Activated CD8-positive, alpha-beta T cell treated with anti-CD3 and anti-CD28 coated beads for 36 hours (primary cell): ENCODE results near the gene KISS1. TPM values are rescaled to one million over a fixed set of nuclear protein-coding genes. Genes with fewer than 3 reads are reported as not detected.

Experiments used
- ATAC-seq: fragments of 200-7000 bp; cut with Tn5 transposase; one replicate; pipeline ENCODE4 v1.10.0; 2021; ENCODE audit warnings: mild to moderate bottlenecking, moderate library complexity
- CTCF ChIA-PET: fragments of 350-600 bp; sonication (Branson Sonifier 250); formaldehyde crosslinking; loops from one replicate; lab custom pipeline; 2021; ENCODE audit warnings: antibody characterized with exemption; lab: Charles Lee
- POLR2A ChIA-PET: fragments of 350-600 bp; sonication (Branson Sonifier 250); formaldehyde crosslinking; loops from one replicate; lab custom pipeline; 2021; ENCODE audit warnings: antibody characterized with exemption; lab: Charles Lee
- DNase-seq: peaks from one replicate; pipeline ENCODE4 v3.0.0-alpha.2; 2020
- H3K27ac Mint-ChIP-seq: one replicate; pipeline ENCODE4 v1.8.0; 2021; ENCODE audit warnings: mild to moderate bottlenecking, mixed read lengths
- H3K27me3 Mint-ChIP-seq: one replicate; pipeline ENCODE4 v1.8.0; 2021; ENCODE audit warnings: mixed read lengths
- H3K36me3 Mint-ChIP-seq: one replicate; pipeline ENCODE4 v1.8.0; 2021; ENCODE audit warnings: low read depth, mixed read lengths
- H3K4me1 Mint-ChIP-seq: one replicate; pipeline ENCODE4 v1.8.0; 2021; ENCODE audit warnings: low read depth, mixed read lengths
- H3K4me3 Mint-ChIP-seq: one replicate; pipeline ENCODE4 v1.8.0; 2021; ENCODE audit warnings: mild to moderate bottlenecking, moderate library complexity, mixed read lengths
- H3K9me3 Mint-ChIP-seq: one replicate; pipeline ENCODE4 v1.8.0; 2021; ENCODE audit warnings: mixed read lengths
- intact Hi-C: fragments of 100-400 bp; cut with micrococcal nuclease; formaldehyde crosslinking; loops from one replicate; pipeline ENCODE4 v1.10.0; 2022
- total RNA-seq, 2 experiments: library from RNA; stranded (reverse); gene quantifications; one replicate each; pipeline ENCODE4 v1.2.3, GENCODE V29; 2021
- TF ChIP-seq, protein P1 (sequence below): fragments of 200-600 bp; IDR thresholded peaks from one replicate; pipeline ENCODE4 v1.8.0; 2022; ENCODE audit warnings: antibody characterized with exemption, mild to moderate bottlenecking

Gene KISS1
- total RNA-seq, 2 experiments from 2014 or later = not detected

DNA sequence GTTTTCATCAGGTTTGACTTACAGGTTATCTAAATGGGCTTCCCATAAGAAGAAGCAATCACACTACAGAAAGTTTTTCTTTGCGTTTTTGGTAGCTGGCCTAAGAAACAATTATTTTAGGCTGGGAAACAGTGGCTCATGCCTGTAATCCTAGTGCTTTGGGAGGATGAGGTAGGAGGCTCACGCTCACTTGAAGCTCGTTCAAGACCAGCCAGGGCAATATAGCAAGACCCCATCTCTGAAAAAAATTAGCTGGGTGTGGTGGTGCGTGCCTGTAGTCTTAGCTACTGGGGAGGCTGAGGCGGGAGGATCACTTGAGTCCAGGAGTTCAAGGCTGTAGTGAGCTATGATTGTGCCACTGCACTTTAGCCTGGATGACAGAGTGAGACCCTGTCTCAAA, 28.6 kb downstream of the KISS1 start:
- Mint-ChIP-seq H3K4me3 (no peak overlapping the region), H3K9me3 (peaks cover 35% of the 10 kb centered on the region), H3K4me1 (no peaks in the 10 kb centered on the region), H3K36me3 (peaks cover 3% of the 10 kb centered on the region), H3K27ac (no peak overlapping the region), H3K27me3 (peaks cover 3% of the 10 kb centered on the region)
- ATAC-seq (no peak), DNase-seq (no peak)
- intact Hi-C loops = no loop called here
- TF ChIP-seq, protein P1, sequence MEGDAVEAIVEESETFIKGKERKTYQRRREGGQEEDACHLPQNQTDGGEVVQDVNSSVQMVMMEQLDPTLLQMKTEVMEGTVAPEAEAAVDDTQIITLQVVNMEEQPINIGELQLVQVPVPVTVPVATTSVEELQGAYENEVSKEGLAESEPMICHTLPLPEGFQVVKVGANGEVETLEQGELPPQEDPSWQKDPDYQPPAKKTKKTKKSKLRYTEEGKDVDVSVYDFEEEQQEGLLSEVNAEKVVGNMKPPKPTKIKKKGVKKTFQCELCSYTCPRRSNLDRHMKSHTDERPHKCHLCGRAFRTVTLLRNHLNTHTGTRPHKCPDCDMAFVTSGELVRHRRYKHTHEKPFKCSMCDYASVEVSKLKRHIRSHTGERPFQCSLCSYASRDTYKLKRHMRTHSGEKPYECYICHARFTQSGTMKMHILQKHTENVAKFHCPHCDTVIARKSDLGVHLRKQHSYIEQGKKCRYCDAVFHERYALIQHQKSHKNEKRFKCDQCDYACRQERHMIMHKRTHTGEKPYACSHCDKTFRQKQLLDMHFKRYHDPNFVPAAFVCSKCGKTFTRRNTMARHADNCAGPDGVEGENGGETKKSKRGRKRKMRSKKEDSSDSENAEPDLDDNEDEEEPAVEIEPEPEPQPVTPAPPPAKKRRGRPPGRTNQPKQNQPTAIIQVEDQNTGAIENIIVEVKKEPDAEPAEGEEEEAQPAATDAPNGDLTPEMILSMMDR = no peak
- CTCF ChIA-PET = interaction anchor here (0.7 to 9.3 kb wide), 8 partner anchors 11 to 230 kb away, joined by 3 to 92 read pairs (median 5); partner anchors contain the start of gene PLEKHA6
- POLR2A ChIA-PET = no interaction called here

DNA sequence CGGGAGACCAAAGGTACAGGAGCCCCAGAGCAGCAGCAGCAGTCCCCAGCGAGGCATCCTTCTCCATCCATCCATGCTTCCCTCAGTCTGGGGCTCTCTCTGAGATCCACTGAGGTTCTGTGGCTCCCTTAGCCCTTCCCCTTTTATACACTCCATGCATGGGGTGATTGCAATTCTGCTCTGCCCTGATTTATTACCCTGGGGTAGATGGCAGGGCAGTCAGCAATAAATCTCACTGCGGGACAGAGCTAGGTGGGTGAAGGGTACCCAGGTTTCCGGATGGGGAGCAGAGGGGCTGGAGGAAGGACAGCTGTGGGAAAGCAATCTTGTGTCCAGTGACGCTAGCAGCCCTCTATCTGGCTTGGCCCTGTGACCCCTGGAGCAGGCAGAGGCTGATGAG, 30.1 kb downstream of the KISS1 start, which contains the start of gene REN:
Gene REN, minus strand, starts transcription at position 119 of the 400 bp plus-strand sequence. Its CDS starts 44 bp downstream, at position 75.
- ChIA-PET POLR2A (no interaction called here), CTCF (interaction anchor here (1.6 to 9.3 kb wide), 5 partner anchors 12 to 232 kb away, joined by 5 to 92 read pairs (median 33); partner anchors contain the start of gene PLEKHA6)
- Mint-ChIP-seq H3K4me1 (peaks cover 2% of the 10 kb centered on the region), H3K36me3 (no peaks in the 10 kb centered on the region), H3K9me3 (peaks cover 27% of the 10 kb centered on the region), H3K27me3 (peaks cover 5% of the 10 kb centered on the region), H3K4me3 (no peak within 1 kb of the TSS), H3K27ac (no peak within 1 kb of the TSS)
- ATAC-seq (no peak), DNase-seq (no peak)
- intact Hi-C loops = no loop called here
- TF ChIP-seq, protein P1 = no peak

DNA sequence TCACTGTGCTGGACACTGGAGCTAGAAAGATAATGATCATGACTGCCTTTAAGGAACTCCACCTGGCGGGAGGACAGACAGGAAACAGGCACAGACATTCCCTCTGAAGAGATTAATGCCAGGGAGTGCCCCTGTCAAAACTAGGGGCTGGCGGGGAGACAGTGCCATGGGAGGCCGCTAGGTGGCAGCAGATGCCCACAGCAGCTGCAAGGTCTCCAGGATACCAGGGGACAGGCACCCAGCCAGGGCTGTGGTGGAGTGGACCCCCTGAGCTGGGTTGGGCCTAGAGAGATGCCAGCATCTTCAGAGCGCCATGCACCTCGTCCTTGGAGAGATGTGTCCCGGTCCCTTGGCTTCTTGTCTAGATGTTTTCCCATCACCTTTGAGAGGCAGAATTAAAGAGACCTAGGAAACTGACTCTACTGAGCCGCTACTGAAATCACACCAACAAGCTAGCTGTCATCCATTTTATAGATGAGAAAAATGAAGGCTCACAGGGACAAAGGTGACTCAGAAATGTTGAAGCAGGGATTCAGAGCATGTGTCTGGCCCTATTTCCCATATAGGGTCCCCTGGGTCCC, 33.7 kb downstream of the KISS1 start:
- CTCF ChIA-PET = interaction anchor here (0.6 to 9.3 kb wide), 47 partner anchors 8 to 339 kb away, joined by 3 to 92 read pairs (median 5); partner anchors contain the start of genes ETNK2, GOLT1A, KISS1 and PLEKHA6
- Mint-ChIP-seq H3K27me3 (peaks cover 9% of the 10 kb centered on the region), H3K27ac (no peak overlapping the region), H3K4me3 (no peak overlapping the region), H3K36me3 (no peaks in the 10 kb centered on the region), H3K9me3 (peaks cover 3% of the 10 kb centered on the region), H3K4me1 (peaks cover 2% of the 10 kb centered on the region)
- intact Hi-C loops = loop anchor here (1.0 to 2.0 kb wide), 2 partner anchors 44 to 201 kb away; no protein-coding TSS in a partner anchor
- TF ChIP-seq, protein P1 = peak; percentile 96
- ATAC-seq (peak; percentile 98), DNase-seq (peak; percentile 86)
- POLR2A ChIA-PET = interaction anchor here (0.7 kb wide), 1 partner anchor 665 kb away, joined by 3 read pairs; no protein-coding TSS in a partner anchor

DNA sequence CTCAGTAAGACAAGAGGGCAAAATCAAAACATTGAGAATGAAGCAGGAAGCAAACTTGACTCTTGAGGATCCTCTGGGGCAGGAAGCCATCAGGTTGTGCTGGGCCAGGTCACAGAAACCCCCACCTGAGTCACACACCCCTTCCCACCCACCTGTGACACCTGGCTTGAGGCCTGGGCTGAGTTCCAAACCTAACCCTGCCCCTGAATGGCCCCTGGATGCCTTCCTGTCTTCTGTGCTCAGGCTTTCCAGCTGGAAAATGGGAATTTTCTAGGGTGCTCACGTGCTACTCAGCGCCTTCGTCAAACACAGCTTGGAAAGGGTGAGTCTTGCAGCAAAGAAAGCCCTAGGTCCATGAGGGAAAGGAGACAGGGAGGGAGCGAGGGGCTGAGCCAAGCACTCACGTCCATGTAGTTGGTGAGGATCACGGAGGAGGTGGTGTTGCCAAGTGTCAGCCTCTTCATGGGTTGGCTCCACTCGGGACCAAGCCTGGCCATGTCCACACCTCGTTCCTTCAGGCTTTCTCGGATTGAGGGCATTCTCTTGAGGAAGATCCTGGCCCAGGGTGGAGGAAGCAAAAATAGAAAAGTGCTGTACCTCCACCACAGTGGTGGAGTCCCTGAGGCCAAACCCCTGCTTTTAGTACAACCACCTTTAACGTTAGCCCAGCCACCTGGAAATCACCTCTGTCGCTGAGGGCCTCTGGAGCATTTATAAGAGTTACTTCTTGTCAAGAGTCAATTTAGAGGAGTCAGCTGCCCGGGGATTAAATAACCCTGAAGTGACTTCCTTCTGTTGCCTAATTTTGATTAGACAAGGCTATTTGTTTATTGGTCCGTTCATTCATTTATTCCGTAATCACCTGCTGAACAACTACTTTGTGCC, 34.4 kb downstream of the KISS1 start:
- Mint-ChIP-seq H3K27me3 (peaks cover 6% of the 10 kb centered on the region), H3K4me1 (peaks cover 2% of the 10 kb centered on the region), H3K27ac (no peak overlapping the region), H3K9me3 (no peaks in the 10 kb centered on the region), H3K36me3 (no peaks in the 10 kb centered on the region), H3K4me3 (no peak overlapping the region)
- TF ChIP-seq, protein P1 = no peak
- ATAC-seq (no peak), DNase-seq (no peak)
- intact Hi-C loops = loop anchor here (2.0 kb wide), 1 partner anchor 45 kb away; no protein-coding TSS in a partner anchor
- CTCF ChIA-PET = interaction anchor here (1.0 to 9.3 kb wide), 33 partner anchors 10 to 248 kb away, joined by 3 to 92 read pairs (median 7); partner anchors contain the start of genes ETNK2, GOLT1A and PLEKHA6
- POLR2A ChIA-PET = interaction anchor here (0.7 kb wide), 1 partner anchor 666 kb away, joined by 3 read pairs; no protein-coding TSS in a partner anchor
